Esophagus muscularis mucosa (tissue), 4 donors: ENCODE measurements around the gene PHGDH. TPM values are rescaled to one million over a fixed set of nuclear protein-coding genes. Genes with fewer than 3 reads are reported as not detected.
"Not testable (repeated sequence)": the region's sequence is repeated elsewhere in the genome, so short reads cannot be mapped to it uniquely, and the experiment has no call there.

Experiments used
- DNase-seq: peaks from one replicate; pipeline ENCODE4 v3.0.0-alpha.2; 2017; ENCODE audit errors: extremely low spot score
- H3K27ac ChIP-seq, 4 donors: fragments of 200-600 bp; sonication (generic); replicated peaks in 1 of 4; 1 replicate in 3 of 4; 2 replicates in 1 of 4; pipeline ENCODE4 v1.5.1; 2016 to 2019; ENCODE audit warnings: mild to moderate bottlenecking in 1 of 4
- H3K27me3 ChIP-seq, 4 donors: fragments of 200-600 bp; sonication (generic); one replicate each; pipeline versions ENCODE4 v1.5.1 to v1.6.0; 2016 to 2019
- H3K36me3 ChIP-seq, 4 donors: fragments of 200-600 bp; sonication (generic); one replicate each; pipeline ENCODE4 v1.5.1; 2016 to 2019
- H3K4me1 ChIP-seq, 4 donors: fragments of 200-600 bp; sonication (generic); one replicate each; pipeline ENCODE4 v1.5.1; 2016 to 2019
- H3K4me3 ChIP-seq, 4 donors: fragments of 200-600 bp; sonication (generic); 1 replicate in 2 of 4; 2 replicates in 2 of 4; pipeline ENCODE4 v1.5.1; 2016 to 2019; ENCODE audit warnings: mild to moderate bottlenecking in 4 of 4, moderate library complexity in 1 of 4
- H3K9me3 ChIP-seq, 4 donors: fragments of 200-600 bp; sonication (generic); 1 replicate in 3 of 4; 2 replicates in 1 of 4; pipeline ENCODE4 v1.5.1; 2016 to 2019
- EP300 ChIP-seq: sonication (generic); formaldehyde crosslinking; IDR thresholded peaks from one replicate; pipeline ENCODE4 v1.6.1; 2017; ENCODE audit warnings: antibody characterized with exemption
- POLR2A ChIP-seq: fragments of 450-650 bp; IDR thresholded peaks from one replicate; pipeline ENCODE4 v1.6.1; 2017; ENCODE audit warnings: antibody characterized with exemption, moderate library complexity, mild to moderate bottlenecking, low read depth
- POLR2AphosphoS5 ChIP-seq, 2 donors: sonication (generic); formaldehyde crosslinking; IDR thresholded peaks; one replicate each; pipeline ENCODE4 v1.6.1; 2017; ENCODE audit warnings: antibody characterized with exemption in 2 of 2
- WGBS: methylation state at CpG from one replicate; pipeline ENCODE4 v1.1.5; 2018; 5-methylcytosine and 5-hydroxymethylcytosine counted together
- intact Hi-C: fragments of 100-400 bp; cut with DNase I; formaldehyde crosslinking; loops from one replicate; pipeline ENCODE4 v1.15.1; 2023
- total RNA-seq, 4 donors: library from RNA; depleted of rRNA; stranded (reverse); fragments of >200 nt; gene quantifications; one replicate each; pipeline versions ENCODE4 v1.1.0 to v1.2.1, GENCODE V29; 2016
- TF ChIP-seq, protein P1 (sequence below), 3 experiments: fragments of 200-600 bp in 2 of 3; fragments of 450-650 bp in 1 of 3; sonication (generic) in 2 of 3; IDR thresholded peaks; one replicate each; pipeline ENCODE4 v1.5.1; 2017 to 2019; ENCODE audit warnings: antibody characterized with exemption in 3 of 3, mild to moderate bottlenecking in 2 of 3, moderate library complexity in 1 of 3

Gene PHGDH
- total RNA-seq, 4 donors from 2014 or later = 20.3 to 42.7 (median 21.9) TPM

DNA sequence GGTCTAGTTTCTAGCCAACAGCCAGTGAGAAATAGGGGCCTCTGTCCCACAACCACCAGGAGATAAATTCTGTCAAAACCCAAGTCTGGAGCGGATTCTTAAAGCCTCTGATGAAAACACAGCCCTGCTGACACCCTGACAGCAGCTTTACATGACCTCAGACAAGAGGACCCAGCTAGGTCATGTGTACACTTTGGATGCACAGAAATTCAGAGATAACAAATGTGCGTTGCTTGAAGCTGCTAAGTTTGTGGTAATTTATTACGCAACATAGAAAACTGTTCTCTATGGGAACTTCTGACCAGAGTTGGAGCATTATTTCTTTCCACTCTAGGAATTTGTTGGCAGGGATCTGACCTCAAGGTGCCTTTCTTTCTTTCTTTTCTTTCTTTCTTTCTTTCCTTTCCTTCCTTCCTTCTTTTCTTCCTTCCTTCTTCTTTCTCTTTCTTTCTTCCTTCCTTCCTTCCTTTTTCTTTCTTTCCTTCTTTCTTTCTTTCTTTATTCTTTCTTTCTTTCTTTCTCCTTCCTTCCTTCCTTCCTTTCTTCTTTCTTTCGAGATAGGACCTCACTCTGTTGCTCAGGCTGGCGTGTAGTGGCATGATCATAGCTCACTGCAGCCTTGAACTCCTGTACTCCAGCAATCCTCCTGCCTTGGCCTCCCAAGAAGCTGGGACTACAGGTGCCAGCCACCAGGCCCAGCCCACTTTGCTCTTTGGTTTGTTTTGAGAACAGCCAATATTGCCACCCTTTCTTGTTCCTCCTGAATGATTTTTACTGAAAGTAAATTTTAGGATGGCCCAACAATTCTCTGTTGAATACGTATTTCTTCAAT is 71.8 kb downstream of the PHGDH start:
- 76% methylated on average over 6 of the region's 6 CpGs for WGBS
- Histone ChIP-seq H3K4me3 (no peak overlapping the region), H3K27ac (peak overlapping the region in 1 of 4 donors; percentile 13), H3K4me1 (peaks cover 0 to 42% (median 15%) of the 10 kb centered on the region in 4 donors), H3K9me3 (no peaks in the 10 kb centered on the region), H3K27me3 (no peaks in the 10 kb centered on the region), H3K36me3 (no peaks in the 10 kb centered on the region)
- TF ChIP-seq POLR2A = no peak
- no peak for TF ChIP-seq POLR2AphosphoS5 (IDR thresholded peaks at IDR 0.05)
- no peak for TF ChIP-seq EP300
- TF ChIP-seq, protein P1, sequence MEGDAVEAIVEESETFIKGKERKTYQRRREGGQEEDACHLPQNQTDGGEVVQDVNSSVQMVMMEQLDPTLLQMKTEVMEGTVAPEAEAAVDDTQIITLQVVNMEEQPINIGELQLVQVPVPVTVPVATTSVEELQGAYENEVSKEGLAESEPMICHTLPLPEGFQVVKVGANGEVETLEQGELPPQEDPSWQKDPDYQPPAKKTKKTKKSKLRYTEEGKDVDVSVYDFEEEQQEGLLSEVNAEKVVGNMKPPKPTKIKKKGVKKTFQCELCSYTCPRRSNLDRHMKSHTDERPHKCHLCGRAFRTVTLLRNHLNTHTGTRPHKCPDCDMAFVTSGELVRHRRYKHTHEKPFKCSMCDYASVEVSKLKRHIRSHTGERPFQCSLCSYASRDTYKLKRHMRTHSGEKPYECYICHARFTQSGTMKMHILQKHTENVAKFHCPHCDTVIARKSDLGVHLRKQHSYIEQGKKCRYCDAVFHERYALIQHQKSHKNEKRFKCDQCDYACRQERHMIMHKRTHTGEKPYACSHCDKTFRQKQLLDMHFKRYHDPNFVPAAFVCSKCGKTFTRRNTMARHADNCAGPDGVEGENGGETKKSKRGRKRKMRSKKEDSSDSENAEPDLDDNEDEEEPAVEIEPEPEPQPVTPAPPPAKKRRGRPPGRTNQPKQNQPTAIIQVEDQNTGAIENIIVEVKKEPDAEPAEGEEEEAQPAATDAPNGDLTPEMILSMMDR (IDR thresholded peaks at IDR 0.05) = no peak
- peak; percentile 64 for DNase-seq
- intact Hi-C loops = no loop called here

DNA sequence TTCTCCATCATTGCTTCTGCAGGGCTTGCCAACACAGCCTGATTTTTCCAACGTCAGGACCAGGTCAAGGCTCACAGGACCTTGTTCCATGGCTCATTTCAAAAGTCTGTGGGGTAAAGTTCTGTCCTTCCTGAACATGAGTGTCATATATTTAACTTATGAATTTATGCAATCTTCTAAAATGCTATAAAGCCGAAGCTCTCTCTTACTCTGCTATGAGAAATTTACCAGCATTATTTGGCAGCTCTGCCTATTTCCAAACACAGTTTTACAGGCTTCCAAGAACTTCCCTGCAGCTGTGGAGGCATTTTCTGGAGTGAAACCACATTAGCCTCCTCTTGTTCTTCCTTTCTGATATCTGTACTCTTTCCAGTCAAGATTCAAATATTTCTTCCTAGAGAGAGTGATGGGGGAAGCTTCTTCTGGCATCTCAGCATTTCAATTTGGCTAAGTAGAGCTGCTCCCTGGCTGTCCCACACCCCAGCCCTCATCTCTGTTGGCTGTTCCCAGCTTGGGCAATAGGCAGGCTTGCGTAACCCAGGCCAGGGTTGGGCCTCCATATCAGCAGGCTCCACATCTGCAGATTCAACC is 72.6 kb downstream of the PHGDH start:
- H3K4me3 ChIP-seq = no peak overlapping the region
- H3K9me3 ChIP-seq = no peaks in the 10 kb centered on the region
- H3K27ac ChIP-seq = peak overlapping the region in 1 of 4 donors; percentile 13
- intact Hi-C loops = no loop called here
- no peaks in the 10 kb centered on the region for H3K36me3 ChIP-seq
- H3K27me3 ChIP-seq = no peaks in the 10 kb centered on the region
- TF ChIP-seq POLR2AphosphoS5 (IDR thresholded peaks at IDR 0.05) (peak in 1 of 2 donors; percentile 18), EP300 (no peak), POLR2A (no peak)
- TF ChIP-seq, protein P1 (IDR thresholded peaks at IDR 0.05) = no peak
- WGBS = 62% methylated on average over 3 of the region's 3 CpGs
- H3K4me1 ChIP-seq = peaks cover 0 to 41% (median 15%) of the 10 kb centered on the region in 4 donors
- peak; percentile 88 for DNase-seq

DNA sequence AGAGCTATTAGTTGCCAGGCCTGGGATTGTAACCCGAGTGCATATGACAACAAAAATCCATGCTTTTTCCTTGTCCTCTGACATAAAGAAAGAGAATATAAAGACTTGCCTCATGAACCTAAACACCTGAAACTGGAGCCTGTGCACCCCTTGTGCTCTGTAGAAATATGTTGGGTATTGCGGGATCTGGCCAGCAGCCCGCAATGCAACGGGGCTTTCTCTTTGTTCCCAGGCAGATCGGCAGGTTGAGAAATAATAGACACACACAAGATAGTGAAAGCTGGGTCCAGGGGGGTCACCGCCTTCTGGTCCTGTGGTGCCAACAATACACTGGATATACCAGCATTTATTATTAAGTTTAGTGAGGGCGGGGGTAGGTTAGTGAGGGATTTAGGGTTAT is 74.3 kb downstream of the PHGDH start:
- 64% methylated on average over 7 of the region's 7 CpGs for WGBS
- H3K27me3 ChIP-seq, H3K9me3 ChIP-seq, H3K27ac ChIP-seq, intact Hi-C loops, H3K4me3 ChIP-seq, H3K36me3 ChIP-seq: not testable (repeated sequence)
- peak; percentile 19 for DNase-seq
- H3K4me1 ChIP-seq = peaks cover 0 to 31% (median 5%) of the 10 kb centered on the region in 4 donors

DNA sequence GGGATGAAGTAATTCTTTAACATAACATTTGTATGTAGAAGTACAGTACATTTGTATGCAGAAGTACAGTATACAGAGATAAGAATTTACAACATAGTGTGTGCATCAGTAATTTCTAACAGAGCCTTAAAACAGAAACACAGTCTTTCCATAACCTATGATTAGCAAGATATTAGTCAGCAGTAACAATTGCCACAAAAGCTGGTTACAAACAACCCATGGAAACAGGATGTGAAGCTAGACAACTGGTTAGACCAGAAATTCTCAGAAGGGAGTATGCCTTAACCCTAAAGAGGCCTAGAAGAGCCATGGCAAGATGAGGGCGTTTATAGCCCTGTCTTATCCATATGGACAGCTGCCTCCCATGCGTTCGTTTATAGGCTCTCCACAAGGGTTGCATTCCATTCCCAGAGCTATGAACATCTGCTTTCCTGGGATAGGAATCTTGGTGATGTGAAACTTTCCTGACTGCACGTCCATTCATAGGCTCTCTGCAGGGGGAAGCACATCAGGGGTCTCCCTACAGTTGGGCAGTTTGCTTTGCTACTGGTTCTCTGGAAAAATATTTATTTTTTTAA is 74.8 kb downstream of the PHGDH start:
- peaks cover 0 to 31% (median 5%) of the 10 kb centered on the region in 4 donors for H3K4me1 ChIP-seq
- H3K36me3 ChIP-seq, H3K27ac ChIP-seq, H3K27me3 ChIP-seq, H3K9me3 ChIP-seq, H3K4me3 ChIP-seq, intact Hi-C loops: not testable (repeated sequence)
- WGBS = 61% methylated on average over 4 of the region's 4 CpGs
- peak; percentile 19 for DNase-seq

DNA sequence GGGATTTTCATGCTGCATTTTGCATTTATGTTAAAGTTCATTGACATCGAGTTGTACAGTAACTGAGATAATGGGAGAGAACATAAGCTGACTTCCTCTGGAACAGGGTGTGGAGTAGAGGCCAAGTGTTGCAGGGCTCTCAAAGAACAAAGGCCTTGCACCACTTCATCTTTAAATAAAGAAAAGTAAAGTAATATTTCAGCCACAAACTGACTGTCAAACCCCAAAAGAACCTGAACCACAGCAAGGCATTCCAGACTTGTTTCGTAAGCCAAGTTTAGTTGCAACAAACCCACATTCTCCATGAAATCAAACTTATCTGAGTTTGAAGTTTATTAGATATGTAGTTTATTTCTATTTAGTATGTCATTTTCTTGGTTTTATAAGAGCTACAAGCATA is 76.0 kb downstream of the PHGDH start:
- DNase-seq = peak; percentile 10
- intact Hi-C loops = no loop called here
- WGBS = 35% methylated on average over 2 of the region's 2 CpGs

More for the DNA sequence above, 76.0 kb downstream of the PHGDH start:
- Histone ChIP-seq H3K9me3 (no peaks in the 10 kb centered on the region), H3K27me3 (no peaks in the 10 kb centered on the region), H3K4me1 (peaks cover 0 to 31% (median 5%) of the 10 kb centered on the region in 4 donors), H3K4me3 (no peak overlapping the region), H3K36me3 (no peaks in the 10 kb centered on the region), H3K27ac (no peak overlapping the region)
- TF ChIP-seq POLR2A = no peak
- TF ChIP-seq, protein P1 (IDR thresholded peaks at IDR 0.05) = no peak
- no peak for TF ChIP-seq EP300
- TF ChIP-seq POLR2AphosphoS5 (IDR thresholded peaks at IDR 0.05) = no peak
